Heart left ventricle (tissue), 16 donors: Measurements from ENCODE around the gene GMPPA. TPM values are rescaled to one million over a fixed set of nuclear protein-coding genes. Genes with fewer than 3 reads are reported as not detected.

Experiments
- ATAC-seq, 4 donors: fragments of 200-7000 bp; cut with Tn5 transposase; one replicate each; pipeline ENCODE4 v1.9.1; 2020 to 2022; ENCODE audit warnings: moderate library complexity in 4 of 4, mild to moderate bottlenecking in 3 of 4, moderate number of reproducible peaks in 1 of 4
- DNase-seq, 5 donors: peaks; one replicate each; pipeline ENCODE4 v3.0.0-alpha.2; 2020
- H3K27ac ChIP-seq, 12 donors: fragments of 200-600 bp; sonication (generic) in 4 of 12; one replicate each; pipeline versions ENCODE4 v1.5.0 to v1.8.0; 2016 to 2022; ENCODE audit warnings: mild to moderate bottlenecking in 2 of 12
- H3K27me3 ChIP-seq, 9 donors: fragments of 200-600 bp; sonication (generic) in 2 of 9; one replicate each; pipeline versions ENCODE4 v1.5.1 to v1.8.0; 2016 to 2022; ENCODE audit warnings: mild to moderate bottlenecking in 3 of 9
- H3K36me3 ChIP-seq, 9 donors: fragments of 200-600 bp; sonication (generic) in 2 of 9; one replicate each; pipeline versions ENCODE4 v1.5.0 to v1.8.0; 2018 to 2022; ENCODE audit warnings: mild to moderate bottlenecking in 2 of 9
- H3K4me1 ChIP-seq, 12 donors: fragments of 200-600 bp; sonication (generic) in 4 of 12; one replicate each; pipeline versions ENCODE4 v1.5.0 to v1.8.0; 2016 to 2022; ENCODE audit warnings: mild to moderate bottlenecking in 3 of 12
- H3K4me3 ChIP-seq, 12 donors: fragments of 200-600 bp; sonication (generic) in 4 of 12; one replicate each; pipeline versions ENCODE4 v1.5.0 to v1.8.0; 2017 to 2022; ENCODE audit warnings: mild to moderate bottlenecking in 9 of 12, moderate library complexity in 4 of 12
- H3K9me3 ChIP-seq, 12 donors: fragments of 200-600 bp; sonication (generic) in 4 of 12; one replicate each; pipeline versions ENCODE4 v1.5.0 to v1.8.0; 2016 to 2022; ENCODE audit warnings: mild to moderate bottlenecking in 1 of 12
- CTCF ChIP-seq, 12 donors: fragments of 200-600 bp; sonication (generic) in 4 of 12; IDR thresholded peaks; one replicate each; pipeline versions ENCODE4 v1.5.0 to v1.8.0; 2018 to 2022; ENCODE audit warnings: antibody characterized with exemption in 12 of 12, mild to moderate bottlenecking in 5 of 12
- POLR2A ChIP-seq, 2 donors: fragments of 450-650 bp; IDR thresholded peaks; one replicate each; pipeline ENCODE4 v1.6.1; 2017; ENCODE audit warnings: antibody characterized with exemption in 2 of 2, mild to moderate bottlenecking in 2 of 2, moderate library complexity in 2 of 2
- WGBS, 4 donors: extraction: QIAGEN DNeasy Blood & Tissue Kit in 2 of 4; methylation state at CpG; one replicate each; pipeline versions ENCODE4 v1.1.5 to v1.1.7; 2013 to 2018; 5-methylcytosine and 5-hydroxymethylcytosine counted together
- intact Hi-C, 10 donors: fragments of 100-400 bp; cut with DNase I; formaldehyde crosslinking; loops; one replicate each; pipeline versions ENCODE4 v1.11.1 to v1.14.2; 2022
- polyA plus RNA-seq, 2 donors: library from polyadenylated mRNA; stranded (reverse); fragments of 200-250 nt; gene quantifications; one replicate each; pipeline ENCODE4 v1.2.3, GENCODE V29; 2013
- total RNA-seq, 9 donors: library from RNA; depleted of rRNA in 2 of 9; stranded (reverse); fragments of >200 nt in 2 of 9; fragmentation: NEBNext Ultra II Directional in 3 of 9; extraction: Animal tissue kit (Norgen Biotek cat#: 25700) in 3 of 9; gene quantifications; one replicate each; pipeline versions ENCODE4 v1.1.0 to v1.2.4, GENCODE V29; 2016 to 2023
- donor health status: ischemic (EF 13 %, LVEDD 7.1; RV severe dilation, severe dysfunction).
- donor health status: healthy with polysubstance abuse.
- donor health status: DM: no; HTN: yes; CAD: no.
- donor health status: DM: no; HTN: no; CAD: no.
- donor health status: ischemic (EF 25% LVEDD 6.9; RV normal size, moderate dysfunction).
- donor health status: ischemic (EF 25% LVEDD 5.7; RV mildly dilated, moderate dysfunction).
- donor health status: healthy.
- donor health status: DM: yes; HTN: yes; CAD: no.
- donor health status: ischemic (EF 35%, LVEDD 5.7; RV mildly dilated, moderate dysfunction).
- donor health status: nonischemic (EF 11% LVEDD 7.7; RV severe dilation, severe dysfunction).
- donor health status: DM: yes; HTN: yes; CAD: no.
- donor health status: PGD.
- donor health status: ischemic (EF 29% LVEDD 5.4; RV normal size, mild dysfunction).
- donor health status: nonischemic (EF 23%, LVEDD 6.1; RV moderate dilation, normal function).

GMPPA gene
- total and polyA plus RNA-seq, 11 donors = 15.8 to 35.5 (median 20.1) TPM

DNA sequence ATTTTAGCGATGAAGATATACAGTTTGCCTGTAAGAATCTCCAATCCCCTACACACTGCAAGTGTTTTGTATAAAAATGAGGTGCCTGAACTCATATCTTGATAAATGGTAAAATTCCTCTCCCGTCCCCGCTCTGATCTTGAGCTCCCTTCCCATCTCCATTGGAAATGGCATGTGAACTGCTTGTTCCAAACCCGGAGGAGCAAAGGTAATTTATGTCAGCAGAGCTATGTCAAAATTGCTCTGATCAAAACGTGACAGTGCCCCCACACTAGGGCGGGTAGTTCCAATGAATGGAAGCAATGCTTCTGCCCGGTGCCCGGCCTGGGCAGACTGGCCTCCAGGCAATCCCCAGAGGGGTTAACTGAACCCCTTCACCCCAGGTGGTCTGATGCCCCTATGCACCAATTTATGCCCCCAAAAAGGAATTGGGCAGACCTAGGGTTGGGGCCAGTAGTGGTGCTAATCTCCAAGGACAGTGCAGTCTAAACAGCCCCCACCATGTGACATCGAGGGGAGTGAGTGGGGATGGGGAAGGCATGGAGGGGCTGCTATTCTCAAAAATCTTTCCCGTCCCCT lies 3.6 kb upstream of the GMPPA start:
- peak overlapping the region in 6 of 12 donors; percentile 23 to 100 (median 56) for H3K27ac ChIP-seq

DNA sequence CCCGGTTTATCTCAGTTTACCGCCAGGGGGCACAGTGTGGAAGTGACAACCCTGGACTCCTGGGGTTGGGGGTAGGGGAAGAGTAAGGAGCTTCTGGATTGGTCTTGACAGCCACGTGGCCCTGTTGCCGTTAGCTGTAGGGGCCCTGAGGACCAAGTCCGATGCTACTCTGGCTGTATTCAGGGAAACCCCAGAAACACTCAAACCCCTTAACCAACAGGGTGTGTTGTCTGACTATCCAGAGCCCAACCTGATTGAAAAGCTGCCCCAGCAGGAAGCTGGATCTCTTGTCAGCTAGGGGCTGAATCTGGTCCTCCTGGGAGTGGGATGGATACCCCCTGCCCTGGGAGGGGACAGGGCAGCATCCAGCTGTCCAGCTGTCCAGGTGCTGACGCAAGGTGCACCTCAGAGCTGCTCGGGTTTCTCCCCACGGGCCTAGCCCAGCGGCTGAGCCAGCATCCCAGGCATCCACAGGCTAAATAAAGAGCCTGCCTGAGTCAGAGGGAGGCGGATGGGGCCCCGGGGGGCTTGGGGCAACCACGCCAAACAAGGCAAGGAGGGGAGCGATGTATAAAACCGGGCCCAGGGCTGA lies 3.1 kb upstream of the GMPPA start:
- H3K27ac ChIP-seq = peak overlapping the region in 10 of 12 donors; percentile 9 to 100 (median 56)
- peak in 4 of 5 donors; percentile 66 to 74 (median 70) for DNase-seq
- intact Hi-C loops = loop anchor here in 2 of 10 donors (1.0 to 5.0 kb wide), 2 partner anchors 35 to 37 kb away; no protein-coding TSS in a partner anchor
- H3K4me1 ChIP-seq = peaks cover 0 to 66% (median 38%) of the 10 kb centered on the region in 12 donors
- WGBS, 4 donors = 16 to 21% (median 20%) methylated on average over 11 to 14 of the region's 14 CpGs
- peaks cover 0 to 10% (median 0%) of the 10 kb centered on the region in 9 donors for H3K36me3 ChIP-seq
- no peaks in the 10 kb centered on the region for H3K9me3 ChIP-seq
- TF ChIP-seq CTCF (IDR thresholded peaks at IDR 0.05) (peak in 10 of 12 donors; percentile 37 to 73 (median 61)), POLR2A (IDR thresholded peaks at IDR 0.05) (no peak)
- ATAC-seq = peak; percentile 4 to 27 (median 16)
- no peak overlapping the region for H3K4me3 ChIP-seq
- peaks cover 0 to 41% (median 0%) of the 10 kb centered on the region in 9 donors for H3K27me3 ChIP-seq

More for the DNA sequence above, 3.6 kb upstream of the GMPPA start:
- Histone ChIP-seq H3K9me3 (no peaks in the 10 kb centered on the region), H3K4me1 (peaks cover 0 to 69% (median 35%) of the 10 kb centered on the region in 12 donors), H3K36me3 (peaks cover 0 to 13% (median 0%) of the 10 kb centered on the region in 9 donors), H3K27me3 (peaks cover 0 to 41% (median 0%) of the 10 kb centered on the region in 9 donors), H3K4me3 (no peak overlapping the region)
- DNase-seq (no peak), ATAC-seq (no peak)
- 18 to 33% (median 25%) methylated on average over 10 of the region's 10 CpGs for WGBS, 4 donors
- intact Hi-C loops = loop anchor here in 4 of 10 donors (1.0 to 5.0 kb wide), 3 partner anchors 32 to 37 kb away; no protein-coding TSS in a partner anchor
- TF ChIP-seq CTCF (IDR thresholded peaks at IDR 0.05) = peak in 2 of 12 donors; percentile 52 to 68
- TF ChIP-seq POLR2A (IDR thresholded peaks at IDR 0.05) = no peak

GRCh38 chr2:219496247-219496824 lies 2.4 kb upstream of the GMPPA start:
- DNase-seq (no peak), ATAC-seq (no peak)
- TF ChIP-seq CTCF (IDR thresholded peaks at IDR 0.05) (no peak), POLR2A (IDR thresholded peaks at IDR 0.05) (no peak)
- Histone ChIP-seq H3K36me3 (peaks cover 0 to 10% (median under 1%) of the 10 kb centered on the region in 9 donors), H3K27me3 (peaks cover 0 to 41% (median 0%) of the 10 kb centered on the region in 9 donors), H3K4me3 (peak overlapping the region in 2 of 12 donors; percentile 78 to 89), H3K9me3 (no peaks in the 10 kb centered on the region), H3K27ac (peak overlapping the region in 7 of 12 donors; percentile 17 to 100 (median 61)), H3K4me1 (peaks cover 0 to 59% (median 37%) of the 10 kb centered on the region in 12 donors)
- 45 to 62% (median 49%) methylated on average over 19 to 20 of the region's 20 CpGs for WGBS, 4 donors
- intact Hi-C loops = loop anchor here in 1 of 10 donors (5.0 kb wide), 1 partner anchor 36 kb away; no protein-coding TSS in a partner anchor
